Gastrocnemius medialis (tissue), 4 donors: ENCODE data around the gene WDR20. TPM values are rescaled to one million over a fixed set of nuclear protein-coding genes. Genes with fewer than 3 reads are reported as not detected.

Source experiments
- ATAC-seq, 2 donors: fragments of 150-250 bp; one replicate each; pipeline ENCODE4 v1.9.1; 2016
- DNase-seq, 2 donors: peaks; one replicate each; pipeline ENCODE4 v3.0.0-alpha.2; 2019
- H3K27ac ChIP-seq, 4 donors: fragments of 200-600 bp; sonication (generic); 1 replicate in 1 of 4; 2 replicates in 3 of 4; pipeline ENCODE4 v1.5.1; 2016 to 2018; ENCODE audit warnings: mild to moderate bottlenecking in 2 of 4, moderate library complexity in 1 of 4
- H3K27me3 ChIP-seq, 3 donors: fragments of 200-600 bp; sonication (generic) in 2 of 3; 1 replicate in 1 of 3; 2 replicates in 2 of 3; pipeline versions ENCODE4 v1.5.1 to v1.6.0; 2016 to 2019; ENCODE audit warnings: mild to moderate bottlenecking in 1 of 3, moderate library complexity in 1 of 3
- H3K36me3 ChIP-seq, 2 donors: fragments of 200-600 bp; sonication (generic) in 1 of 2; one replicate each; pipeline ENCODE4 v1.5.1; 2017 to 2018
- H3K4me1 ChIP-seq, 2 donors: fragments of 200-600 bp; sonication (generic) in 1 of 2; one replicate each; pipeline ENCODE4 v1.5.1; 2016 to 2017; ENCODE audit warnings: mild to moderate bottlenecking in 2 of 2
- H3K4me3 ChIP-seq, 4 donors: fragments of 200-600 bp; sonication (generic) in 3 of 4; 1 replicate in 1 of 4; 2 replicates in 3 of 4; pipeline ENCODE4 v1.5.1; 2016 to 2019; ENCODE audit warnings: mild to moderate bottlenecking in 2 of 4
- H3K9me3 ChIP-seq, 3 donors: fragments of 200-600 bp; sonication (generic) in 2 of 3; 1 replicate in 1 of 3; 2 replicates in 2 of 3; pipeline ENCODE4 v1.5.1; 2016 to 2019
- CTCF ChIP-seq, 5 experiments: fragments of 450-650 bp in 3 of 5; fragments of 200-600 bp in 2 of 5; sonication (generic) in 2 of 5; IDR thresholded peaks in 4 of 5; conservative IDR thresholded peaks in 1 of 5; 1 replicate in 4 of 5; 2 replicates in 1 of 5; pipeline ENCODE4 v1.5.1; 2016 to 2019; ENCODE audit warnings: antibody characterized with exemption in 5 of 5, mild to moderate bottlenecking in 3 of 5, moderate library complexity in 3 of 5
- POLR2A ChIP-seq, 2 donors: fragments of 450-650 bp; IDR thresholded peaks; one replicate each; pipeline ENCODE4 v1.6.1; 2017; ENCODE audit warnings: antibody characterized with exemption in 2 of 2, mild to moderate bottlenecking in 2 of 2, moderate library complexity in 2 of 2
- in situ Hi-C, 4 donors: fragments of 200-750 bp; cut with MboI; loops; one replicate each; pipeline versions ENCODE4 v1.15.0 to v1.8.0; 2017; ENCODE audit warnings: low sequenced_read_pairs in 4 of 4
- intact Hi-C: fragments of 100-400 bp; cut with DNase I; formaldehyde crosslinking; loops from one replicate; pipeline ENCODE4 v1.15.1; 2023; ENCODE audit warnings: low total_unique reads
- total RNA-seq, 4 donors: library from RNA; depleted of rRNA; stranded (reverse); fragments of >200 nt; gene quantifications; one replicate each; pipeline versions ENCODE4 v1.1.0 to v1.2.3, GENCODE V29; 2016

Gene WDR20
- total RNA-seq, 4 donors from 2014 or later = 18.1 to 49.7 (median 21.0) TPM

GRCh38 chr14:102208741-102209140 lies 69.0 kb downstream of the WDR20 start:
- Histone ChIP-seq H3K36me3 (no peaks in the 10 kb centered on the region), H3K4me3 (no peak overlapping the region), H3K9me3 (no peaks in the 10 kb centered on the region), H3K4me1 (peaks cover 0 to 7% of the 10 kb centered on the region in 2 donors), H3K27me3 (no peaks in the 10 kb centered on the region), H3K27ac (peak overlapping the region; percentile 5 to 78 (median 62))
- TF ChIP-seq POLR2A (IDR thresholded peaks at IDR 0.05) = no peak
- TF ChIP-seq CTCF (IDR thresholded peaks at IDR 0.05 in 4 of 5, conservative IDR thresholded peaks at IDR 0.05 in 1 of 5) = no peak
- DNase-seq = no peak
- in situ Hi-C loops = no loop called here
- peak; percentile 7 to 20 for ATAC-seq
- intact Hi-C loops = loop anchor here (2.0 kb wide), 1 partner anchor 70 kb away; the partner anchor contains the start of gene WDR20

- no peaks in the 10 kb centered on the region for H3K9me3 ChIP-seq
- H3K36me3 ChIP-seq = no peaks in the 10 kb centered on the region
- ATAC-seq (peak; percentile 81 to 98), DNase-seq (peak; percentile 30 to 87)
- intact Hi-C loops (loop anchor here (2.0 kb wide), 1 partner anchor 71 kb away; the partner anchor contains the start of gene WDR20), in situ Hi-C loops (no loop called here)
- no peaks in the 10 kb centered on the region for H3K27me3 ChIP-seq
- peak overlapping the region; percentile 5 to 78 (median 62) for H3K27ac ChIP-seq
- TF ChIP-seq CTCF (IDR thresholded peaks at IDR 0.05 in 4 of 5, conservative IDR thresholded peaks at IDR 0.05 in 1 of 5) (peak; percentile 30 to 61 (median 50)), POLR2A (IDR thresholded peaks at IDR 0.05) (no peak)
- H3K4me3 ChIP-seq = no peak overlapping the region
- H3K4me1 ChIP-seq = peaks cover 1 to 7% of the 10 kb centered on the region in 2 donors
These were observed 69.7 kb downstream of the WDR20 start for GRCh38 chr14:102209224-102209966.

GRCh38 chr14:102210421-102211042 lies 70.8 kb downstream of the WDR20 start:
- in situ Hi-C loops = no loop called here

GRCh38 chr14:102211240-102211639 lies 71.5 kb downstream of the WDR20 start:
- TF ChIP-seq POLR2A (IDR thresholded peaks at IDR 0.05) = no peak
- no peaks in the 10 kb centered on the region for H3K9me3 ChIP-seq
- no peaks in the 10 kb centered on the region for H3K27me3 ChIP-seq
- in situ Hi-C loops = no loop called here
- H3K4me1 ChIP-seq = peaks cover 14 to 25% of the 10 kb centered on the region in 2 donors
- no peak for DNase-seq
- no peak overlapping the region for H3K4me3 ChIP-seq
- no peak overlapping the region for H3K27ac ChIP-seq
- H3K36me3 ChIP-seq = no peaks in the 10 kb centered on the region
- ATAC-seq = no peak
- intact Hi-C loops = no loop called here

More at GRCh38 chr14:102210421-102211042, 70.8 kb downstream of the WDR20 start:
- peak overlapping the region in 2 of 4 donors; percentile 55 to 78 for H3K27ac ChIP-seq
- no peaks in the 10 kb centered on the region for H3K9me3 ChIP-seq
- H3K36me3 ChIP-seq = no peaks in the 10 kb centered on the region
- DNase-seq (no peak), ATAC-seq (no peak)
- H3K4me3 ChIP-seq = no peak overlapping the region
- H3K27me3 ChIP-seq = no peaks in the 10 kb centered on the region
- peaks cover 13 to 18% of the 10 kb centered on the region in 2 donors for H3K4me1 ChIP-seq
- intact Hi-C loops = no loop called here
- TF ChIP-seq CTCF (IDR thresholded peaks at IDR 0.05 in 4 of 5, conservative IDR thresholded peaks at IDR 0.05 in 1 of 5) (no peak), POLR2A (IDR thresholded peaks at IDR 0.05) (no peak)

- ATAC-seq (no peak), DNase-seq (no peak)
- Histone ChIP-seq H3K4me3 (no peak overlapping the region), H3K9me3 (no peaks in the 10 kb centered on the region), H3K4me1 (peaks cover 14 to 25% of the 10 kb centered on the region in 2 donors), H3K36me3 (no peaks in the 10 kb centered on the region), H3K27me3 (no peaks in the 10 kb centered on the region), H3K27ac (no peak overlapping the region)
- intact Hi-C loops = no loop called here
- TF ChIP-seq CTCF (IDR thresholded peaks at IDR 0.05 in 4 of 5, conservative IDR thresholded peaks at IDR 0.05 in 1 of 5) (no peak), POLR2A (IDR thresholded peaks at IDR 0.05) (no peak)
- in situ Hi-C loops = no loop called here
These were observed 72.7 kb downstream of the WDR20 start for GRCh38 chr14:102212356-102212755.
